Endometrium (tissue), 2 donors: Measurements from ENCODE around the gene EIF5A2.
A peak's percentile ranks its signal among the peaks of the same experiment; 100 is the strongest.

Experiments used
- FAIRE-seq: peaks from 2 replicates; lab custom pipeline; 2012; peaks lifted over from hg19 to GRCh38; lab: Jason Lieb, UNC
- donor health status: control.
- donor health status: control.

EIF5A2 gene

GRCh38 chr3:170852324-170852723 lies 56.1 kb downstream of the EIF5A2 start:
- FAIRE-seq: no peak

- peak; percentile 87 for FAIRE-seq
These were observed 60.0 kb downstream of the EIF5A2 start for GRCh38 chr3:170848292-170848917.

- FAIRE-seq: no peak
These were observed 64.1 kb downstream of the EIF5A2 start for GRCh38 chr3:170844377-170844776.

GRCh38 chr3:170840291-170840859 lies 68.1 kb downstream of the EIF5A2 start:
- FAIRE-seq: peak; percentile 69

- no peak for FAIRE-seq
These were observed 68.8 kb downstream of the EIF5A2 start for GRCh38 chr3:170839518-170840100.
